Measurements from ENCODE around the gene PRRC2B.
A peak's percentile ranks its signal among the peaks of the same experiment; 100 is the strongest.

Gene PRRC2B

DNA sequence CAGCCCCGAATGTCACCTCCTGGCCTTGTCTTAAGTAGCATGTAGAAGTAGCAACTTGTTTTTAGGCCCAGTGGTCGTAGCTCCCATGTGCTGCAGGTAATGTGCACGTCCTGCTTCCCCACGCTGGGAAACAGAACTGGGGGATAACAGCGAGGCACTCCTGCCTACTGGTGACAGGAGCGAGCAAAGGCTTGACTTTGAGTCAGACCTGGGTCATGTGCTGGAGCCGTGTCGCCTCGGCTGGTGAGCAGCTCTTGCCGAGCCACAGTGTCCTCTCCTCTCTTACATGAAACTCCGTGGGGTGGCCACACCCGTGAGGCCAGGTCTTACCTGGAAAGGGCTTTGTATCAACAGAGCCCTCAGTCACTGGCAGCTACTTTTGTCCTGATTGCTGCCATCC lies 91.3 kb downstream of the PRRC2B start:
- ATAC-seq (no peak), DNase-seq (ENCODE audit: low spot score in 2 of 2) (no peak)
- H3K4me1 Mint-ChIP-seq: peaks cover 7% of the 10 kb centered on the region
- peak overlapping the region; percentile 40 for H3K27ac Mint-ChIP-seq
- no peak overlapping the region for H3K4me3 Mint-ChIP-seq
- peaks cover 100% of the 10 kb centered on the region for H3K36me3 Mint-ChIP-seq
- no peaks in the 10 kb centered on the region for H3K9me3 Mint-ChIP-seq

GRCh38 chr9:131485728-131486422 lies 92.0 kb downstream of the PRRC2B start:
- no peak for DNase-seq (ENCODE audit: low spot score in 2 of 2)
- H3K9me3 Mint-ChIP-seq: no peaks in the 10 kb centered on the region
- H3K4me3 Mint-ChIP-seq: no peak overlapping the region
- peak overlapping the region; percentile 17 for H3K27ac Mint-ChIP-seq
- peaks cover 100% of the 10 kb centered on the region for H3K36me3 Mint-ChIP-seq
- ATAC-seq: no peak
- H3K4me1 Mint-ChIP-seq: peaks cover 7% of the 10 kb centered on the region

GRCh38 chr9:131487001-131487400 lies 93.1 kb downstream of the PRRC2B start:
- Mint-ChIP-seq H3K9me3 (no peaks in the 10 kb centered on the region), H3K36me3 (peaks cover 100% of the 10 kb centered on the region), H3K4me1 (peaks cover 7% of the 10 kb centered on the region), H3K4me3 (no peak overlapping the region), H3K27ac (no peak overlapping the region)
- DNase-seq (ENCODE audit: low spot score in 2 of 2) (no peak), ATAC-seq (no peak)

DNA sequence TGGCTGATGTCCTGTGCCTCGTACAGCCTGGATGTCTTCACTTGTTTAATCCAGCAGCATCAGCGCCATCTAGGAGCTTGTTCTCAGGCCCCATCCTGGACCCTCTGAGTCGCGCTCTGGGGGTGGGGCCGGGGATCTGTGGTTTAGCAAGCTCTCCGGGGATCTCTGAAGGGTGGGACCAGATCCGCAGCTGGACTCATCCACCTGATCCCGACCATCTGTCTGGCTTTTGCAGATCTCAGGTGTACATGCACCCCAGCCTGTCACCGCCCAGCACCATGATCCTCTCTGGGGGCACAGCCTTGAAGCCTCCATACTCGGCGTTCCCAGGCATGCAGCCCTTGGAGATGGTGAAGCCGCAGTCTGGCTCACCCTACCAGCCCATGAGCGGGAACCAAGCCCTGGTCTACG lies 93.7 kb downstream of the PRRC2B start:
- no peak overlapping the region for H3K4me3 Mint-ChIP-seq
- ATAC-seq (no peak), DNase-seq (ENCODE audit: low spot score in 2 of 2) (no peak)
- no peak overlapping the region for H3K27ac Mint-ChIP-seq
- H3K9me3 Mint-ChIP-seq: no peaks in the 10 kb centered on the region
- peaks cover 100% of the 10 kb centered on the region for H3K36me3 Mint-ChIP-seq
- H3K4me1 Mint-ChIP-seq: peaks cover 7% of the 10 kb centered on the region

GRCh38 chr9:131490514-131490913 lies 96.6 kb downstream of the PRRC2B start:
- H3K4me1 Mint-ChIP-seq: peaks cover 7% of the 10 kb centered on the region
- no peak overlapping the region for H3K4me3 Mint-ChIP-seq
- no peak for DNase-seq (ENCODE audit: low spot score in 2 of 2)
- no peaks in the 10 kb centered on the region for H3K9me3 Mint-ChIP-seq
- peaks cover 100% of the 10 kb centered on the region for H3K36me3 Mint-ChIP-seq
- no peak for ATAC-seq
- H3K27ac Mint-ChIP-seq: peak overlapping the region; percentile 43

- peaks cover 100% of the 10 kb centered on the region for H3K36me3 Mint-ChIP-seq
- no peak overlapping the region for H3K4me3 Mint-ChIP-seq
- no peak for ATAC-seq
- no peaks in the 10 kb centered on the region for H3K9me3 Mint-ChIP-seq
- no peak for DNase-seq (ENCODE audit: low spot score in 2 of 2)
- H3K4me1 Mint-ChIP-seq: peaks cover 7% of the 10 kb centered on the region
- H3K27ac Mint-ChIP-seq: peak overlapping the region; percentile 43
Observed at GRCh38 chr9:131491001-131491710, 97.3 kb downstream of the PRRC2B start.

DNA sequence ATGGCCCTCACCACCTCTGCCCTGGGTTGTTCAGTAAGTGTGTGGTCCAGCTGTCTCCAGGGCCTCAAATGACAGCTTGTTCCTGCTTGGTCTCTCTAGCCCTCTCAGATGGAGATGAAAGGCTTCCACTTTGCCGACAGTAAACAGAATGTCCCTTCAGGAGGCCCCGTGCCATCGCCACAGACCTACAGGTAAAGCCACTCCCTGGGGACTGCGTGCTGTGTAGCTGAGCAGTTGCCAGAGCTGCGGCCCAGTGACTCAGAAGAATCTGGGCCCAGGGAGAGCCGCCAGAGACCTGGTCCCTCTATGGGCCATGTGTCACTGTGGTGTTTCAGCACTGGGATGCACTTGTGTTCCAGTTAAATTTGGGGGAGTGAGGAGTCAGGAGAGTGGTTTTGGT lies 98.2 kb downstream of the PRRC2B start:
- ATAC-seq: no peak
- Mint-ChIP-seq H3K4me1 (peaks cover 10% of the 10 kb centered on the region), H3K36me3 (peaks cover 100% of the 10 kb centered on the region), H3K4me3 (no peak overlapping the region), H3K27ac (peak overlapping the region; percentile 29), H3K9me3 (no peaks in the 10 kb centered on the region)
- DNase-seq (ENCODE audit: low spot score in 2 of 2): no peak

DNA sequence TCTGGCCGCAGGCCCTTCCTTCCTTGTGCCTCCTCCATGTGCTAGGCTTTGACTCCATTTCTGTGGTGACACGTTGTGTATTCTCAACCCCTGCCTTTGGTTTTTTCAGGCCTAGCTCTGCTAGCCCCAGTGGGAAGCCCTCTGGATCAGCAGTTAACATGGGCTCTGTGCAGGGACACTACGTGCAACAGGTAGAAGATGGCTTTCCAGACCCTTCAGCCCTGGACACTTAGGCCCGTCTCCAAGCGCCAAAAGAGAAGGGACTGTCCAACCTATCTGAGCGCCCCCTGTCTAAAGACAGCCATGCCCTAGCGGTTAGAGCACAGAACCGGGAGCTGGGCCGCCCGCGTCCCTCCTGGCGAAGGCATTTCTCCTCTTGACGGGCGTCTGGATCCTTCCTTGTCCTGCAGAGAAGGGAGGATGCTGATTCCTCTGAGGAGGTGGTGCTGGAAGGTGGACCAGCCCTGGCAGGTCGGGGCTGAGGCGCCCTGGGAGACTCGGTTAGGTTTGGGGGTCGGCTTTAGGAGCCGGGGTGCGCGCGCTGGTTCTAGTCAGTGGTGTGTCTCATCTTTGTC lies 100.5 kb downstream of the PRRC2B start:
- Mint-ChIP-seq H3K4me3 (no peak overlapping the region), H3K27ac (peak overlapping the region; percentile 50), H3K36me3 (peaks cover 97% of the 10 kb centered on the region), H3K4me1 (peaks cover 19% of the 10 kb centered on the region), H3K9me3 (no peaks in the 10 kb centered on the region)
- DNase-seq (ENCODE audit: low spot score in 2 of 2): no peak
- no peak for ATAC-seq

DNA sequence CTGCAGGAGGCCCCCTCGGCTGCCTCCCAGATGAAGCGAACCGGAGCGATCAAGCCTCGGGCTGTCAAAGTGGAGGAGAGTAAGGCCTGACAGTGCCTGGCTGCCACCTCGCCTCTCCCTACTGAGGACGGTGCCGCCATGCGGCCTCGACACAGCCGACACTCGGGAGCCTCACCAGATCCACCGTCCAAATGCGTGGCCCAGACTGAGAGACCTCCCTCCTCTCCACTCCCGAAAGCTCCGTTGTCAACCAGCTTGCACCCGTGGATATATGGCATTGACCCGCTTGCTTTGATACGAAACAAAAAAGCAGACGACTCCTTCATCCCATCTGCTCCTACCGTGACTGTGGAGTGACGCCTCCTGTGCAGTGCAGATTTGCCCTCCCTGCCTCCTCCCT lies 101.9 kb downstream of the PRRC2B start:
- peak overlapping the region; percentile 17 for H3K27ac Mint-ChIP-seq
- H3K36me3 Mint-ChIP-seq: peaks cover 97% of the 10 kb centered on the region
- peaks cover 33% of the 10 kb centered on the region for H3K4me1 Mint-ChIP-seq
- H3K4me3 Mint-ChIP-seq: no peak overlapping the region
- no peaks in the 10 kb centered on the region for H3K9me3 Mint-ChIP-seq
- no peak for ATAC-seq
- no peak for DNase-seq (ENCODE audit: low spot score in 2 of 2)

DNA sequence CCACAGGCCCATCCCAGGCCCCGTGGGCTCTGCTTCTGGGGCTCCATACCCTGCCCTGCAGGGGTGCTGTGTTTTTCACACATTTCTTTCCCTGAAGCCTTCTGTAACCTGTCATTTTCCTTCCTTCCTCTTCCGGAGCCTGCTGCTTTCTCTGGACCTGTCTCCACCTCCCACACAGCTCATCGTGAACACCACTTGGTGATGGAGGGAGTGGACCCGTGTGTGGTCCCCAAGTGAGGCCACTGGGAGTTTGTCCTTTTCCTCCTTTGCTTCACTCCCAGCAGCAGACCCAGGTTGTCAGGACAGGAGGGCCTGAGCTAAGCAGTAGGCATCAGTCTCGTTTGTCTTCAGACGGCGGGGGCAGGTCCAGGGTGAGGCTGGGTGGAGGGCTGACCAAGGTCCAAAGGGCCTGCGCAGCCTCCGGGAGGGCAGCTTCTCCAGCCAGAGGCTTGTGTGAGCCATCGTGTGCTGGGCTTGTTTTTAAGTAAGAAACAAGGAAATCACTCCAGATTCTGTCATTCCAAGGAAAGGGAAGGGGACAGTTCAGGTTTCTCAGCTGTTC lies 103.0 kb downstream of the PRRC2B start:
- no peak for ATAC-seq
- H3K4me3 Mint-ChIP-seq: no peak overlapping the region
- H3K4me1 Mint-ChIP-seq: peaks cover 43% of the 10 kb centered on the region
- no peaks in the 10 kb centered on the region for H3K9me3 Mint-ChIP-seq
- H3K27ac Mint-ChIP-seq: peak overlapping the region; percentile 83
- no peak for DNase-seq (ENCODE audit: low spot score in 2 of 2)
- peaks cover 94% of the 10 kb centered on the region for H3K36me3 Mint-ChIP-seq

DNA sequence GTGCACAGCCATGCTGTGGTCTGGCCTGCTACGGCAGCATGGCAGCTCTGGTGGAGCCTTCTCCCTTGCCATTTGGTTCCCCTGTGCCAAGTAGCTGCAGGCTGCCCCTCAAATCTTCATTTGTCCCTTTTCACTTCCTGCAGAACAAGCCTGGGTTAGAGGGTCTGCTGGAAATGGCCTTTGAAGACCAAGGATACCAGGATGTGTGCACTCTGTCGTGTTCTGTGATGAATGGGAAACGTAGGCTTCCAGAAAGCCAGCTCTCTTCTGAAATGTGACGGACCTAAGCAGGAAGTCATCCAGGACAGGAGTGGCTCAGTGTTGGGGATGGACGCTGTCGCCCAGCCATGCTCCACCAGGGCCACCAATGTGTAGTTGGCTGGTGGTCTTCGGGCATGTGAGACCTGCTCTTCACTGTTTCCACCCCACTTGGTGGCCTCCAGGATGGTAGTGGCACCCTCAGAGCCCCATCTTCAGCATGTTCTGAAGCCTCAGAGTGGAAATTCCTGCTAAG lies 105.4 kb downstream of the PRRC2B start:
- ATAC-seq (no peak), DNase-seq (ENCODE audit: low spot score in 2 of 2) (no peak)
- Mint-ChIP-seq H3K4me3 (peak overlapping the region; percentile 98), H3K4me1 (peaks cover 56% of the 10 kb centered on the region), H3K9me3 (no peaks in the 10 kb centered on the region), H3K36me3 (peaks cover 90% of the 10 kb centered on the region), H3K27ac (peak overlapping the region; percentile 96)

DNA sequence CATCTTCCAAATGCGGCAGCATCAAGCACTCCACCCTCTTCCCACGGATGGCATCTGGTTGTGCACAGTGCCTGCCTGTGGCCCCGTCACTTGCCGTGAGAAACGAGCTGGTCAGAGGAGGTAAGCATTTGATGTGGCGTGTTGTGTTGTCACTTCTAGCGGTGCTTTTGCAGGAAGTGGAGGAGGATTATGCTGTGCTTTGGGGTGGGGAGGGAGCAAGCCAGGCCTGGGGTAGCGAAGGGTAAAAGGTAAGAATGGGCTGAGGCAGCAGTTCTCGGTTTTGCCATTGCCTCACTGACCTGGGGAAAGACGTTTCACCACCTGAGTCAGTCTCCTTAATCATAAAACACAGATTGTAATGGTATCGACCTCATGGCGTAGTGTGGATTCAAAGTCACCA lies 106.5 kb downstream of the PRRC2B start:
- H3K4me3 Mint-ChIP-seq: peak overlapping the region; percentile 98
- peaks cover 82% of the 10 kb centered on the region for H3K36me3 Mint-ChIP-seq
- ATAC-seq (peak; percentile 82), DNase-seq (ENCODE audit: low spot score in 2 of 2) (peak; percentile 49 to 85)
- H3K9me3 Mint-ChIP-seq: no peaks in the 10 kb centered on the region
- H3K27ac Mint-ChIP-seq: peak overlapping the region; percentile 96
- peaks cover 67% of the 10 kb centered on the region for H3K4me1 Mint-ChIP-seq

DNA sequence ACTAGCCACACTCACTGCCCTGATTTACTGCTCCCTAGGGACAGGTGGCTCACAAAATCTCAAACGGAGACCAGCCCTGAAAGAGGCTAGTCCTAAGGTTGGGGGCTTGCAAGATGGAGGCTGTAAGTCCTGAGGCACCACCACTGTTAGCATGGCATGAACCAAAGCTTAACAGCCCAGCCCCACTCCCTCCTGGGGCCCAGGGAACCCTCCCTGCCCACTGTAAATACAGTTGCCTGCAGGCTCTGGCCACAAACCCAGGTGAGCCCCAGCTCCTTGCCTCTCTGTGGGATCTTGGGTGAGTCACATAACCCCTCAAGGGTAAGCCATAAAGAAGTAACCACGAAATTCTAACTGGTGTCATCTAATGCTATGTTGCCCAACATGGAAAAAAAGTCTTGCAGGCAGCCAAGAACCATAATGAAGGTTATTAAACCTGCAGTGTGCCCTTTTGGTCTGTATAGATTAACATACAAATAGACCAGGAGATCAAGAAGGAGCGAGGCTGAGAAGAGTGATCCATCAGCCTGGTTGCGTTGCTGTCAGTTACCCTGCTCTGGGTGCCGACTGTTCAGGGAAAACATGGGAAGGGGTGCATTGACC lies 107.2 kb downstream of the PRRC2B start:
- peak; percentile 58 for ATAC-seq
- DNase-seq (ENCODE audit: low spot score in 2 of 2): peak; percentile 36 to 75
- Mint-ChIP-seq H3K4me3 (peak overlapping the region; percentile 98), H3K4me1 (peaks cover 68% of the 10 kb centered on the region), H3K36me3 (peaks cover 79% of the 10 kb centered on the region), H3K27ac (peak overlapping the region; percentile 96), H3K9me3 (no peaks in the 10 kb centered on the region)

DNA sequence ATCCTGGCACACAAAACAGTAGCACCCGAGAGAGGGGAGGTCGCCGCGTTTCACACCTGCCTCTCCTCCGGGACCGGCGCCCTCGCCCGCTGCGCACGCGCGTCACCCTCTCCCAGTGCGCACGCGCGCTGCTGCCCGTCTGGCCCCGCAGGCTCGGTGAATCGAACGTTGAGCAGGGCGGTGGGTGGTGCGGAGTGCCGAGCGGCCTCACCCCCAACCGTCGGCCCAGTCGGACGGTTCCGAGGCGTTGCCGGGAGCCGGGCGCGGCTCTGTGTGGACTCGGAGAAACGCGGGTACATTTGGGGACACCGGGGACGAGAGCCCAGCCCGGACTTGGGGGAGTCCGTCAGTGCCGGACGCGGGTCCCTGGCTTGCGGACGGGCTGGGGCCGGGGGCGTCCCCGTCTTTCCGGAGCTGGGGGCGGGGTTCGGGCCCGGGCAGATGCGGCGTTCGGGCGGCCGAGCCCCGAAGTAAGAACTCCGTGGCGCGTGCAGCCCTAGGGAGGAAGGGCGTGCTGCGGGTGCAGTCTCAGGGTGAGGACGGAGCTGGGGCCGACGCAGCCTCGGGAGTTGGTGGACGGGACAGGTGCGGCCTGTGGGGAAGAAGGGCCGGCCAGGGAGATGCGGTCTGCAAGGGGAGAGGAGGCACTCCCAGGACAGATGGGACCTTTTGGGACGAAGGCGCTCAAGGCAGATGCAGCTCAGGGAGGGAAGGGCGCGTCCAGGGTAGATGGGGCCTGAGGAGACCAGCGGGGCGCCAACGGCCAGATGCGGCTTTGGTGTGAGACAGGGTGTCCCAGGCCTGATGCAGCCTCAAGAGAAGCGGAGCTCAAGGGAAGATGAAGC lies 109.1 kb downstream of the PRRC2B start, which contains the start of gene POMT1:
Gene POMT1, plus strand, starts transcription at position 138 of the 845 bp plus-strand sequence. CDS start 1,301 bp downstream, outside the sequence.
- Mint-ChIP-seq H3K9me3 (no peaks in the 10 kb centered on the region), H3K4me1 (peaks cover 58% of the 10 kb centered on the region)
- ATAC-seq: peak; percentile 60

More for the DNA sequence above, 109.1 kb downstream of the PRRC2B start, which contains the start of gene POMT1:
- peak; percentile 84 to 93 for DNase-seq (ENCODE audit: low spot score in 2 of 2)
- peak within 1 kb of the TSS; percentile 95 for H3K27ac Mint-ChIP-seq
- peak within 1 kb of the TSS; percentile 98 for H3K4me3 Mint-ChIP-seq
- peaks cover 77% of the 10 kb centered on the region for H3K36me3 Mint-ChIP-seq
